ENCODE data around the gene IL1RAPL1.

DNA sequence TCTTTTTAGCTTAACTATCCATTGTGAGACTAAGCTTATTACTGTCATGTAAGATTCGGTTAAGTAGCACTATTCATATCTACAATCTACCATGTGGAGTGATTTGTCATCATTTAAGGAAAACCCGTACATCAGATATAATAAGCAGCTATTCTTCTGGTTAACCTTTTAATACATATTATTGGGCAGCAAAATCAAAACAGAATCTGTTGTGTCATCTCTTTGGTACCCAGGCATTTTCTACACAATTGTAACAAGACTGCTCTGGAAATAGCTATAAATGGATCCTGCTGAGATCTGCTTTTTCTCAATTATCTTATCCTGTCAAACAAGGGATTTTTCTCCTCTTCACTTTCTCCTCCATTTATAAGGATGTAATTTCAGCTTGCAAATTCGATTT, 1106.7 kb downstream of the IL1RAPL1 start:
- TF ChIP-seq GATA2 (IDR thresholded peaks at IDR 0.05; ENCODE audit: low read depth, low read length): no peak
- no peak for TF ChIP-seq GATA3 (IDR thresholded peaks at IDR 0.05; ENCODE audit: low read depth, low read length)
